Stimulated activated CD8-positive, alpha-beta memory T cell treated with anti-CD3 and anti-CD28 coated beads, Interleukin-12 subunit alpha, Interleukin-12 subunit beta, amount 100 ng/mL, for 1 hour (primary cell): Measurements from ENCODE around the gene ELK4.

ENCODE experiments used
- DNase-seq: peaks from one replicate; pipeline ENCODE4 v3.0.0-alpha.2; 2020; ENCODE audit warnings: low read depth

ELK4 gene

GRCh38 chr1:205561501-205562203, 70.2 kb downstream of the ELK4 start:
- DNase-seq = no peak
